ENCODE measurements around the gene NUP133.
"Not testable (repeated sequence)": the region's sequence is repeated elsewhere in the genome, so short reads cannot be mapped to it uniquely, and the experiment has no call there.

NUP133 gene

GRCh38 chr1:229508823-229509337 lies 739 bp upstream of the NUP133 start:
- DNase-seq (ENCODE audit: low read depth), result no peak

DNA sequence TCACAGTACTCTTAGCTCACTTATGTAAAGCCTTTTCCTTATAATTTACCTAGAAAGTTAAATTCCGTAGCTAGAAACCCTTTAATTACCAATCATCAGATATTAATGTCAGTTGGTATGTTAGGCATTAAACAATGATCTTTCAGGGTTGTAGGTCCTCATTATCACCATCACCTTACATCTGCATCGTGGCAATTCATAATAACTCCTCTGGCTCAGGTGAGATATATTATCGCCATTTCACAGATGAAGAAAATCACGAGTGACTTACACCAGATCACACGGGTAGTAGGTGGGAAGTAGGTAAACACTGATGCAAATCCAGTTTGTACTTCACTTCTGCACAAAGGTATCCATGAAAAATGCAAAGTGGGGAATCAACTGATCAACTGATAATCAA lies 639 bp downstream of the NUP133 start:
- no peak for DNase-seq (ENCODE audit: low read depth)

DNA sequence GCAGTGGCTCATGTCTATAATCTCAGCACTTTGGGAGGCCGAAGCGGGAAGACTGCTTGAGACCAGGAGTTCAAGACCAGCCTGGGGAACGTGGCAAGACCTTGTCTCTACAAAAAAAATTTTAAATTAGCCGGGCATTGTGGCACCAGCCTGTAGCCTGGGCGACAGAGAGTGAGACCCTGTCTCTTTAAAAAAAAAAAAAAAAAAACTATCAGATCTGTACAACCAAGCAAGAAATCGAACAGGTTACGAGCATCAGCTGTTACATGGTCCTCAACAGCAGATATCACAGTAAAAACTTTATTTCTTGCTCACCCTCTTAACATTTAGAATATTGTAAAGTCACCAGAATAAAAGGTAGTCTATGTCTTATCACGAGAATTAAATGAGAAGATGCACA lies 1.5 kb downstream of the NUP133 start:
- no peak for DNase-seq (ENCODE audit: low read depth)

GRCh38 chr1:229495782-229496181 lies 12.4 kb downstream of the NUP133 start:
- no peak for DNase-seq (ENCODE audit: low read depth)

DNA sequence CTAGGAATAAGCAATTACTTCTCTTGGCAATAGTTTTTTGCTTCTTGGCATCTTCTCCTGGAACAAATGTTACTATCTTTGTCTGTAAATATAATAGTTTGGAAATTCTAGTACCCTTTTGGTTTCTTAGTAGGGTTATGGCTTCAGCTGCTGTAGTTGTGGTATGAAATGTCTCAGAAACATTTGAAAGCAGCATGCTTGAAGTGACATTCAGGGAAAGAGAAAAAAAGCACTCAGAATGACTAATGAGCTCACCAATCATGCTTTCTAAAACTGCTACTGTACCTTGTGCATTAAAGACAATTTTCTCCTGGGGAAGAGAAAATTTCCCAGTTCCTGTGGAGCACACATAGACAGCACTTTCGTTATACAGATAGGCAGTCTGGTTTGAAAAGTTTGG lies 21.0 kb downstream of the NUP133 start:
- DNase-seq (ENCODE audit: low read depth), result no peak

GRCh38 chr1:229485318-229485717 lies 22.8 kb downstream of the NUP133 start:
- no peak for DNase-seq (ENCODE audit: low read depth)

- DNase-seq (ENCODE audit: low read depth), result no peak
Observed at GRCh38 chr1:229482511-229482910, 25.6 kb downstream of the NUP133 start.

GRCh38 chr1:229480495-229480894 lies 27.6 kb downstream of the NUP133 start:
- no peak for DNase-seq (ENCODE audit: low read depth)

DNA sequence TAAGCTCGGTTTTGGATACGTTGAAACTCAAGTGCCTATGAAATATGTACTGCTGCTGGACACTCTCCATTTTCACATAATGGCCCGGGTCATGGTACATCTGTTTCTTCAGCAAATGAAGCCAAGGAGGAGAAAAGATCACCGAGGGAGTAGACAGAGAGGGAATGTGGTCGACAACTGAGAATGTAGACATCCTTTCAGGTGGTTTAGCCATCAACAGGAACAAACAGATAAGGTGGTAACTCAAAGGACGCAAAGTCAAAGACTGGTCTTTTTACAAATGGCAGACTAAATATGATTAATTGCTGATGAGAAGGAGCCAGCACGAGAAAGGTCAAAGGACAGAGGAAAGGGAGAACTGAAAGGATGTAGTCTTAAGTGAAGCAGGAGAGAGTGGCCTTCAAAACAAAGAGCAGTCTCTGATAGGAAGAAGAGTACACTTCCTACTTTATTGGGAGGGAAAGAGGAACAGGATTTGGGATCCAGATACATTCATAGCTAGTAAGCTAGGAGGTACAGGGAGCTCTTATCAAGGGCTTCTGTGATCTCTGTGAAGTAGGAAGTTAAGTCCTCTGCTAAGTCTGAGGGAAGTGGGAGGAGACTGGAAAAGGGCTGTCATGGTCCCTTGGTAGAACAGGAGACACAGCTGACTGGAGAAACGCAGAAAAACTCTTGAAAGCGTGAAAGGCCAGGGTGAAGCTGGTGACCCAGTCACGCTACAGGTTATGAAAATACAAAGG lies 28.3 kb downstream of the NUP133 start:
- DNase-seq (ENCODE audit: low read depth), result no peak

- no peak for DNase-seq (ENCODE audit: low read depth)
Observed at GRCh38 chr1:229478852-229479251, 29.3 kb downstream of the NUP133 start.

- DNase-seq (ENCODE audit: low read depth), result not testable (repeated sequence)
Observed at GRCh38 chr1:229475859-229476258, 32.3 kb downstream of the NUP133 start.

DNA sequence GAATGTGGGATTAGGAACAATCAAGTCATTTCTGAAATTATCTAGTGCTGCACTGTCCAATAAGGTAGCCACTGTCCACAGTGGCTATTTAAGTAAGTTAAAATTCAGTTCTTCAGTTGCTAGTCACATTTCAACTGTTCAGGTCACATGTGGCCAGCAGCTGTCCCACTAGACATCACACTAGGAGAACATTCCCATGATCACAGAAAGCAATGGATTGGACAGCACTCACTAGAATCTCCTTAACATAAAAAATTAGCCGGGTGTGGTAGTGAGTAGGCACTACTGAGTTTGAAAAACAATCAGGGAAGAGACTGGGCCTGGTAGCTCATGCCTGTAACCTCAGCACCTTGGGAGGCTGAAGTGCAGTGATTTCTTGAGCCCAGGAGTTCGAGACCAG lies 33.6 kb downstream of the NUP133 start:
- DNase-seq (ENCODE audit: low read depth), result no peak

GRCh38 chr1:229471175-229471574 lies 37.0 kb downstream of the NUP133 start:
- DNase-seq (ENCODE audit: low read depth), result no peak

DNA sequence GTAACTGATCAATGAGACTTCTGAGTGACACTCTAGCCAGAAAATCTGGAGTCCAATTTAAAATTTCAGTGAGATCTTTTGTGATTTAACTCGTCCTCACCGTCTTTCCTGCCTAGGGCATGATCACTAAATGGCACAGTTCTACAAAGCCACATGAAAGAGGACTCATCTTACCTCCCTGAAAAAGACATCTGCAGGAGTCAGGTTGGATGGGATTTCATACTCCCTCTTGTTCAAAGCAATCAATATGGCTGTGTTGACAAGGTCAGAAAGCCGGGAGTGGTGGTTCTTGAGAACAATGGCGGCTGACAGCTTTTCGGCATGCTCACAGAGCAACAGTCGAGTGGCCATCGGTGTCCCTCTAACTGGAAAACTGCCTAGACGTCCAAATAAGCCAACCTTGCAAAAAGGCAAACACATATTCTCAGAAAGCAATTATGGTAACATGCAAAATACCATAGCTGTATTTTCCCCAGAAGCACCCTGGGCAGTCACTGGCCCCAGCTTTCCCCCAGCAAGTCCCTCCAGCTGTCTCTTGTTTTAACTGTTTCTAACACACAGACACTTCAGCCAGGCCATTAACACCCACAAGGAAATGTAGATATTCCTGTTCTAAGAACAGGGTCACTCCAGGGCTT lies 37.6 kb downstream of the NUP133 start:
- no peak for DNase-seq (ENCODE audit: low read depth)

DNA sequence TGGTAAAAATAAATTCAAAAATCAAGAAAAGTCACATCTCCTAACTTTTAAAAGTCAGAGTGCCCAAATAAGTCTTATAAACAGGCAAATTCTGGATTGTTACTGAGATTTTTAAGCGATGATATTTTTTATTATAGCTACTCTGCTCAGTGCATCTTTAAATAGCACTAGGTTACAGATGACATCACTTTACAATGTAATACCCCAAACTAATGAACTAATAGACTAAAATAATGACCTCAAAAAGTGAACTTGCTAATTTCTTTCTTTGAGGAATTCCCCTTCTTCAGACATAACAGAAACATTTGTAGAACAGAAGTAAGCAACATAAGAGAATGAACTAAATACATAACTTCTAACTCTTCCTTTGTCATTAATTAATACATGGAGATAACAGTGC lies 41.3 kb downstream of the NUP133 start:
- DNase-seq (ENCODE audit: low read depth), result no peak

DNA sequence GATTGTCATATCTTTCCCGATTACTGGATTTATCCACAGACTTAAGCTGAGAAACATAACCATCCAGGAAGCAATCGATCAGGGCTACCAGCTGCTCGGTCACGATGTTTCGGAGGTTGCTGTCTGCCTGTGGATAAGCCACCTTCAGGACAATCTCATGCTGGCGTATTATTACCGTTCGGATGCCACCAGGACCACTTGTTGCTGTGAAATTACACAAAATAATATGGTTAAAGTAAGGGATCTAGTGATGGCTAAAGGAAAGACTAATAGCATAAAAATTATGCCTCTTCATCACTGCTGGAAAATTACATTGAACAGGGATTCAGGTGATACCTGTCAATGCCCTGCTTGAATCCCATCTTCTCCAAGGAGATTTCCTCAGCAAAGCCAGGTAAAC lies 43.5 kb downstream of the NUP133 start:
- no peak for DNase-seq (ENCODE audit: low read depth)

GRCh38 chr1:229461032-229461668 lies 47.0 kb downstream of the NUP133 start:
- no peak for DNase-seq (ENCODE audit: low read depth)

- DNase-seq (ENCODE audit: low read depth), result no peak
Observed at GRCh38 chr1:229459815-229460214, 48.3 kb downstream of the NUP133 start.

DNA sequence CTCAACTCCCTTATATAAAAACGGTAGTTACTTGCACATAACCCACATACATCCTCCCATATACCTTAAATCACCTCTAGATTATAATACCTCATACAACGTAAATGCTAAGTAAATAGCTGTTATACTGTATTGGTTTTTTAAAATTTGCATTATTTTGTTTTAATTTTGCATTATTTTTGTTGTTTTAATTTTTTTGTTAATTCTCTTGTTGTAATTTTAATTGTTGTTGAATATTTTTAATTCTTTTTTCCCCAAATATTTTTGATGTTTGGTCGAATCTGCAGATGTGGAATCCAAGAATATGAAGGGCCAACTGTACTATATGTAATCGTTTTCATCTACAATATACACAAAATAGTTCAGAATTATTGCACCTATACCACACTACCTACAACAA lies 50.7 kb downstream of the NUP133 start:
- DNase-seq (ENCODE audit: low read depth), result no peak

- DNase-seq (ENCODE audit: low read depth), result no peak
Observed at GRCh38 chr1:229456016-229456415, 52.1 kb downstream of the NUP133 start.

- DNase-seq (ENCODE audit: low read depth), result no peak
Observed at GRCh38 chr1:229454056-229454455, 54.1 kb downstream of the NUP133 start.

- DNase-seq (ENCODE audit: low read depth), result peak; percentile 6
Observed at GRCh38 chr1:229452956-229453801, 55.0 kb downstream of the NUP133 start.

Measured in fibroblast of the conjunctiva (primary cell).